Right lobe of liver (tissue), 4 donors: ENCODE measurements around the gene ERC2.

Experiments
- POLR2A ChIP-seq: fragments of 450-650 bp; IDR thresholded peaks from one replicate; pipeline ENCODE4 v1.6.1; 2017; ENCODE audit warnings: antibody characterized with exemption, mild to moderate bottlenecking
- TF ChIP-seq, protein P1 (sequence below), 4 donors: fragments of 200-600 bp in 3 of 4; fragments of 450-650 bp in 1 of 4; IDR thresholded peaks; one replicate each; pipeline versions ENCODE4 v1.5.1 to v1.8.0; 2016 to 2022; ENCODE audit warnings: antibody characterized with exemption in 4 of 4, mild to moderate bottlenecking in 2 of 4
- donor health status: DM: no; HTN: no; CAD: no.
- donor health status: DM: no; HTN: no; CAD: no.
- donor health status: DM: no; HTN: yes; CAD: no.

DNA sequence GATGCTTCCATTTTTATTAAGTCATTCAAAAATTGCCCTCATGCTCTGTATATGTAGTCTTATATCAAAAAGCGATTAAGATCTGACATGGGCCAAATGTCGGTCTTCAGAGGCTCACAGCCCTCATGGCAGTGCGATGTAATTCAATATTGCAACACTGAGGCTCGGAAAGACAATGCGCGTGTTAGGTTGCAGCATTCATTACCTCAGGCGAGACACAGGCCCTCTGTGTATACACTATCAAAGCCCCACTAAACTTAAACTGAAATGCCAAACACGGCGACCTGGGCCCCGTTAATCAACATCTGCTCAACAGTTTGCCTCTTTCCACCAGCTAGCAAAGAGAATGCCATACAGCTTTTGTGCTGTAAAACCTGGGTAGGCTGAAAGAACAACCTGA, 413.4 kb downstream of the ERC2 start:
- TF ChIP-seq POLR2A: no peak
- TF ChIP-seq, protein P1, sequence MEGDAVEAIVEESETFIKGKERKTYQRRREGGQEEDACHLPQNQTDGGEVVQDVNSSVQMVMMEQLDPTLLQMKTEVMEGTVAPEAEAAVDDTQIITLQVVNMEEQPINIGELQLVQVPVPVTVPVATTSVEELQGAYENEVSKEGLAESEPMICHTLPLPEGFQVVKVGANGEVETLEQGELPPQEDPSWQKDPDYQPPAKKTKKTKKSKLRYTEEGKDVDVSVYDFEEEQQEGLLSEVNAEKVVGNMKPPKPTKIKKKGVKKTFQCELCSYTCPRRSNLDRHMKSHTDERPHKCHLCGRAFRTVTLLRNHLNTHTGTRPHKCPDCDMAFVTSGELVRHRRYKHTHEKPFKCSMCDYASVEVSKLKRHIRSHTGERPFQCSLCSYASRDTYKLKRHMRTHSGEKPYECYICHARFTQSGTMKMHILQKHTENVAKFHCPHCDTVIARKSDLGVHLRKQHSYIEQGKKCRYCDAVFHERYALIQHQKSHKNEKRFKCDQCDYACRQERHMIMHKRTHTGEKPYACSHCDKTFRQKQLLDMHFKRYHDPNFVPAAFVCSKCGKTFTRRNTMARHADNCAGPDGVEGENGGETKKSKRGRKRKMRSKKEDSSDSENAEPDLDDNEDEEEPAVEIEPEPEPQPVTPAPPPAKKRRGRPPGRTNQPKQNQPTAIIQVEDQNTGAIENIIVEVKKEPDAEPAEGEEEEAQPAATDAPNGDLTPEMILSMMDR (IDR thresholded peaks at IDR 0.05): no peak
